ENCODE results near the gene RAPH1.

The RAPH1 gene

DNA sequence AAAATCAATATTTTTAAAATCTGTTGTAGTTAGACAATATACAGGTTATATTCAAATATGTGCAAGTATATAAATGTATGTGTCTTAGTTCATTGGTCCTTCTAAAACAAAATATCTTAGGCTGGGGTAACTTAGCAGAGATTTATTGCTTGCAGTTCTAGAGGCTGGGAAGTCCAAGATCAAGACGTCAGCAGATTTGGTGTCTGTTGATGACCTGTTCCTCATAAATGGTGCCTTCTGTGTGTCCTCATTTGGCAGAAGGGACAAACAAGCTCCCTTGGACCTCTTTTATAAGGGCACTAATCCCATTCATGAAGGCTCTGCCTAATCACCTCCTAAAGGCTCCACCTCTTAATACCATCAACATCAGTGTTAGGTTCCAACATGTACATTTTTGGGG is 175.7 kb downstream of the RAPH1 start:
- no peak for DNase-seq (ENCODE audit: low spot score)

DNA sequence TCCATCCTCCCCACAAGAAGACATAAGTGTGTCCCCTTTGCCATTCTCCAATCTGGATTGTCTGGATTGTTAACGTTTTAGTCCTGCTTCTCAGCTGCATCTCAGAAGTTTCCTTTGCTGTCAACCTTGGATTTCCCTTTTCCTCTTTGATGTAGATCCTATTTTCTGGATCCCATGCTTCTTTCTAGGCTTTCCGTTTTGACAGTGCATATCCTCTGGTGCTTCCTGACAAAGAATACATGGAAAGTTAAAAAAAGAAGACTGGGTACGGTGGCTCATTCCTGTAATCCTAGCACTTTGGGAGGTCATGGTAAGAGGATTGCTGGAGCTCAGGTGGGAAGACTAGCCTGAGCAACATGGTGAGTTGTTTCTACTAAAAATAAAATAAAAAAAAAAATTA is 180.1 kb downstream of the RAPH1 start:
- DNase-seq (ENCODE audit: low spot score): no peak

DNA sequence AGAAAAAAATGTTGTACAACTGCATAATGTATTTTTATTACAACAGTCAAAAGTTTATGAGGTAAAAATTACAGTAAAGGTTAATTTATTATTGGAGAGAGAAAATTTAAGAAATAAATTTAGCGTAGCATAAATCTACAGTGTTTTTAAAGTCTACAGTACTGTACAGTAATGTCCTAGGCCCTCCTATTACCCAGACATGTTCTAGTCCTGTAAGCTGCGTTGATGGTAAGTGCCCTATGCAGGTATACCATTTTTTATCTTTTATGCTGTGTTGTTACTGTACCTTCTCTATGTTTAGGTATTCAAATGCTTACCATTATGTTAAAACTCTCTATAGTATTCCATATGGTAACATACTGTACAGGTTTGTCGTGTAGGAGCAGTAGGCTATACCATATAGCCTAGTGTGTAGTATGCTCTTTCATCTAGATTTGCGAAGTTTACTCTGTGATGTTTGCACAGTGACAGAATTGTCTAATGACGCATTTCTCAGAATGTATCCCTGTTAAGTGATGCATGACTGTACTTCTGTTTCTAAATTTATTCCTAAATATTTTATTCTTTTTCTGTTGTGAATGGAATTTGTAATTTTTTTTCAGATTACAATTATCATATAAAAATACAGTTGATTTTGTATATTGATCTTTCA is 182.4 kb downstream of the RAPH1 start:
- no peak for DNase-seq (ENCODE audit: low spot score)

DNA sequence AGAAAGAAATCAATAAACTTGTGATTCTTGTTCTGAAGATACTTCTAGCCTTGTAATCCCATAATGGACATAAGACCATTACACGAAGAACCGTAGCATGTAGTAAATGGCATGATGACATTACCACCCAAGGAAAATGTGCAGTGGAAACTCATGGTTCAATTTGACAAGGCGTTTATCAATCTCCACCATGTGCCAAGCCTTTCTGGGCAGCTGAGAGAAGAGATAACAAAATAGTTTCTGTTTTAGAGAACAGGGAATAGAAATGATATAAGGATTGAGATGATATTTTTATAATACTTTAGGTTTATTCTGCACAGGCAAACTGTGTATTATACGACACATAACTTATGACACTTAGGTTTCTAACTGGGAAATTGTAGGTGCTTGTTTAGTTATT is 187.7 kb downstream of the RAPH1 start:
- DNase-seq (ENCODE audit: low spot score): no peak

DNA sequence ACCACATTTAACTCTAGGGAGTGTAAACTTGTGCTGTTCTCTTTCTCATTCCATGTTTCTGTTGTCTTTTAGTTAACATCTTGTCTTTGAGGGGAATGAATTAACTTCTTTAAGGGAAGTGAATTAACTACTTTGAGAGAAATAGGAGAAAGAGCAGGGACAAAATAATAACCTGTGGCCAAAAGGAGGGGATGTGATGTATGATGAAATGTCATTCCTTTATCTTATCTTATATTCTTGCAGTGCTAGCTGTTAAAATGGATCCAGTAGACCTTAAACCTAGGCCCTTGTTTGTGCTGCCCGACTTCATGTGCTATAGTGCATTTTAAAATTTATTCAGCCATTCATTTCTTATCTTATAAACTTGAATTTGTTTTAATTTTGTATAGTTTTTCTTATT is 188.5 kb downstream of the RAPH1 start:
- DNase-seq (ENCODE audit: low spot score): no peak

DNA sequence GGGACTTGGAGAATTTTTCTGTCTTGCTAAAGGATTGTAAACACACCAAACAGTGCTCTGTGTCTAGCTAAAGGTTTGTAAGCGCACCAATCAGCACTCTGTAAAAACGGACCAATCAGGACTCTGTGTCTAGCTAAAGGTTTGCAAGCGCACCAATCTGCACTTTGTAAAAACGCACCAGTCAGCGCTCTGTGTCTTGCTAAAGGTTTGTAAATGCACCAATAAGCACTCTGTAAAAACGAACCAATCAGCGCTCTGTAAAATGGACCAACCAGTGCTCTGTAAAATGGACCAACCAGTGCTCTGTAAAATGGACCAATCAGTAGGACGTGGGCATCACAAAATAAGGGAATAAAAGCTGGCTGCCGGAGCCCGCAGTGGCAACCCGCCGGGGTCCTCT is 190.4 kb downstream of the RAPH1 start:
- DNase-seq (ENCODE audit: low spot score): no peak

Measured in cerebellar cortex (tissue), 1 donor.